PC-3 (cell line): ENCODE results near the gene SYAP1.

Source experiments
- EZH2 ChIP-seq: fragments of 300-600 bp; sonication (generic); IDR thresholded peaks from one replicate; pipeline ENCODE4 v1.6.1; 2017; ENCODE audit warnings: antibody characterized with exemption, mild to moderate bottlenecking, low read length; ENCODE audit not compliant: unreplicated experiment
- EZH2phosphoT487 ChIP-seq: fragments of 300-600 bp; sonication (generic); IDR thresholded peaks from 2 replicates; pipeline ENCODE4 v1.6.1; 2018; ENCODE audit warnings: mild to moderate bottlenecking, antibody characterized with exemption, low read length, borderline replicate concordance

DNA sequence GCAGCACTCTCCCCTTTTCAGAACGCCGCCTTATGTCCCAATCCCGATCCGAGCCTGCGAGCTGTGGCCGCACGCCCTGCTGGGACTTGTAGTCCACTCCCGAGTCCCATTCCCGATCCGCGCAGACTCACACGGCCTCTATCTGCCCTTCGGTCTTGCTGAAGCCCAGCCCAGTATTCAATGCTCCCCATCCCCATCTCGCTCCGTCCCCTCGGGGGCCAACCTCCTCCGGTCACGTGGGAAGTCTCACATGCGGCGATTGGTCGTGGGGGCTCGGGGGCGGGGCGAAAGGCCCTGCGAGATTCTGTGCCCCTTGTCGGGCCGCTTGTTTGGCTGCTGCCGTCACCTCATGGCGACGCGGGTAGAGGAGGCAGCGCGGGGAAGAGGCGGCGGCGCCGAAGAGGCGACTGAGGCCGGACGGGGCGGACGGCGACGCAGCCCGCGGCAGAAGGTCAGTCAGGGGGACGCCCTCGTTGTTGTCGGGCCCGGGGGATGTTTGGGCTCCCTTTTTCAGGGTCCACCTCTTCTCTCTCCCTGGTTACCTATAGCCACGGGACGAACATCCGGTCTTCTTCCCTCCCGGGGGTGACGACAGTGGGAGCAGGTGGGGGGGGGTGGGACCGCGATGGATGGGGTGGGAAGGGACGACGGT is 66.9 kb downstream of the SYAP1 start, which contains the start of gene TXLNG:
- TF ChIP-seq EZH2 (no peak), EZH2phosphoT487 (no peak)
